Cerebellar cortex (tissue), 1 donor: ENCODE data around the gene CDH8.
"Not testable (repeated sequence)": the region's sequence is repeated elsewhere in the genome, so short reads cannot be mapped to it uniquely, and the experiment has no call there.

Experiments
- DNase-seq: peaks from one replicate; pipeline ENCODE4 v3.0.0-alpha.2; 2015; ENCODE audit warnings: low spot score

CDH8 gene

GRCh38 chr16:61936522-61936921 lies 99.7 kb downstream of the CDH8 start:
- no peak for DNase-seq

- DNase-seq, result no peak
These were observed 101.6 kb downstream of the CDH8 start for GRCh38 chr16:61934601-61935000.

- no peak for DNase-seq
These were observed 106.5 kb downstream of the CDH8 start for GRCh38 chr16:61929776-61930175.

GRCh38 chr16:61926766-61927165 lies 109.5 kb downstream of the CDH8 start:
- no peak for DNase-seq

GRCh38 chr16:61923629-61924028 lies 112.6 kb downstream of the CDH8 start:
- DNase-seq, result no peak

- DNase-seq, result no peak
These were observed 114.9 kb downstream of the CDH8 start for GRCh38 chr16:61921373-61921772.

- DNase-seq, result not testable (repeated sequence)
These were observed 118.1 kb downstream of the CDH8 start for GRCh38 chr16:61917865-61918826.

GRCh38 chr16:61915569-61915968 lies 120.7 kb downstream of the CDH8 start:
- DNase-seq, result no peak

GRCh38 chr16:61909074-61909473 lies 127.2 kb downstream of the CDH8 start:
- DNase-seq, result peak; percentile 3

GRCh38 chr16:61908426-61908825 lies 127.8 kb downstream of the CDH8 start:
- DNase-seq, result no peak

GRCh38 chr16:61901689-61902088 lies 134.5 kb downstream of the CDH8 start:
- no peak for DNase-seq

GRCh38 chr16:61900482-61900881 lies 135.8 kb downstream of the CDH8 start:
- DNase-seq, result no peak

- DNase-seq, result no peak
These were observed 138.6 kb downstream of the CDH8 start for GRCh38 chr16:61897657-61898056.

- no peak for DNase-seq
These were observed 143.7 kb downstream of the CDH8 start for GRCh38 chr16:61892531-61892930.

- DNase-seq, result no peak
These were observed 144.8 kb downstream of the CDH8 start for GRCh38 chr16:61891460-61891859.

GRCh38 chr16:61890386-61890785 lies 145.9 kb downstream of the CDH8 start:
- DNase-seq, result no peak

- no peak for DNase-seq
These were observed 148.3 kb downstream of the CDH8 start for GRCh38 chr16:61887903-61888302.

- no peak for DNase-seq
These were observed 150.9 kb downstream of the CDH8 start for GRCh38 chr16:61885343-61885742.

GRCh38 chr16:61879306-61879705 lies 156.9 kb downstream of the CDH8 start:
- DNase-seq, result no peak

GRCh38 chr16:61877436-61877835 lies 158.8 kb downstream of the CDH8 start:
- DNase-seq, result no peak

- DNase-seq, result no peak
These were observed 163.5 kb downstream of the CDH8 start for GRCh38 chr16:61872778-61873119.

GRCh38 chr16:61871837-61872777 lies 164.1 kb downstream of the CDH8 start:
- no peak for DNase-seq
